ENCODE results near the gene KRT4. TPM values are rescaled to one million over a fixed set of nuclear protein-coding genes. Genes with fewer than 3 reads are reported as not detected.
"Not testable (repeated sequence)": the region's sequence is repeated elsewhere in the genome, so short reads cannot be mapped to it uniquely, and the experiment has no call there.

Gene KRT4
- total RNA-seq, 1 experiment from 2014 or later = 5.2 TPM

DNA sequence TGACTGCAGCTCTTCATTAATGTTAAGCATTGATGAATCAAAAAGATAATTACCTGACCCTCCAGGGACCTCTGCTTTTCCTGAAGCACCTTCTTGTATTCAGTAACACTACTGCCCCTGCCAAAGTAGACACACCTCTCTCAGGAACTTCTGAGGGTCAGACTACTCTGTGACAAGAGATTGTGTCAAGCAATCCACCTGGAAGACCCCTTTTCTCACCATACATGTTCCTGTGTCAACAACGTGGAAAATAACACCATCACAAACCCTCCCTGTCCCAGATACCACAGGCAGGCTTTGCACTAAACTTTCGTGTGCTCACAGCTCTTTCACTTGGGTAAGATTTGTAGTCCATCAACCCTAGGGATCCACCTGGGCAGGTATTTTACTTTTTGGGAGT is 49.9 kb downstream of the KRT4 start:
- POLR2A ChIA-PET = no interaction called here
- intact Hi-C loops (cut with micrococcal nuclease; ENCODE audit: unreplicated experiment) = no loop called here
- H3K4me1 ChIP-seq = no peaks in the 10 kb centered on the region
- Mint-ChIP-seq H3K27ac (ENCODE audit: unreplicated experiment) (no peak overlapping the region), H3K27me3 (ENCODE audit: insufficient read depth, unreplicated experiment) (no peaks in the 10 kb centered on the region), H3K9me3 (ENCODE audit: unreplicated experiment) (peaks cover 19% of the 10 kb centered on the region), H3K4me3 (ENCODE audit: unreplicated experiment) (no peak overlapping the region), H3K4me1 (ENCODE audit: low read depth, unreplicated experiment) (no peaks in the 10 kb centered on the region), H3K36me3 (ENCODE audit: insufficient read depth, unreplicated experiment) (no peaks in the 10 kb centered on the region)
- CTCF ChIA-PET = no interaction called here
- H3K36me3 ChIP-seq (ENCODE audit: control insufficient read depth, insufficient read depth, low read length) = no peaks in the 10 kb centered on the region
- no TSS peak for BruUV-seq (replicated peaks)
- peaks cover 13% of the 10 kb centered on the region; the same call in 1 of the 2 replicates for H3K9me3 ChIP-seq
- no peaks in the 10 kb centered on the region for H3K27me3 ChIP-seq (replicated peaks; ENCODE audit: control insufficient read depth, insufficient read depth, low read length)
- DNase-seq = no peak
- TF ChIP-seq, protein P1, sequence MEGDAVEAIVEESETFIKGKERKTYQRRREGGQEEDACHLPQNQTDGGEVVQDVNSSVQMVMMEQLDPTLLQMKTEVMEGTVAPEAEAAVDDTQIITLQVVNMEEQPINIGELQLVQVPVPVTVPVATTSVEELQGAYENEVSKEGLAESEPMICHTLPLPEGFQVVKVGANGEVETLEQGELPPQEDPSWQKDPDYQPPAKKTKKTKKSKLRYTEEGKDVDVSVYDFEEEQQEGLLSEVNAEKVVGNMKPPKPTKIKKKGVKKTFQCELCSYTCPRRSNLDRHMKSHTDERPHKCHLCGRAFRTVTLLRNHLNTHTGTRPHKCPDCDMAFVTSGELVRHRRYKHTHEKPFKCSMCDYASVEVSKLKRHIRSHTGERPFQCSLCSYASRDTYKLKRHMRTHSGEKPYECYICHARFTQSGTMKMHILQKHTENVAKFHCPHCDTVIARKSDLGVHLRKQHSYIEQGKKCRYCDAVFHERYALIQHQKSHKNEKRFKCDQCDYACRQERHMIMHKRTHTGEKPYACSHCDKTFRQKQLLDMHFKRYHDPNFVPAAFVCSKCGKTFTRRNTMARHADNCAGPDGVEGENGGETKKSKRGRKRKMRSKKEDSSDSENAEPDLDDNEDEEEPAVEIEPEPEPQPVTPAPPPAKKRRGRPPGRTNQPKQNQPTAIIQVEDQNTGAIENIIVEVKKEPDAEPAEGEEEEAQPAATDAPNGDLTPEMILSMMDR (IDR thresholded peaks at IDR 0.05; ENCODE audit: insufficient read depth in 1 of 2, low read depth in 1 of 2, low read length in 1 of 2, severe bottlenecking in 1 of 2, unreplicated experiment in 1 of 2) = no peak
- H3K4me3 ChIP-seq (ENCODE audit: low read depth, low read length) = no peak overlapping the region

DNA sequence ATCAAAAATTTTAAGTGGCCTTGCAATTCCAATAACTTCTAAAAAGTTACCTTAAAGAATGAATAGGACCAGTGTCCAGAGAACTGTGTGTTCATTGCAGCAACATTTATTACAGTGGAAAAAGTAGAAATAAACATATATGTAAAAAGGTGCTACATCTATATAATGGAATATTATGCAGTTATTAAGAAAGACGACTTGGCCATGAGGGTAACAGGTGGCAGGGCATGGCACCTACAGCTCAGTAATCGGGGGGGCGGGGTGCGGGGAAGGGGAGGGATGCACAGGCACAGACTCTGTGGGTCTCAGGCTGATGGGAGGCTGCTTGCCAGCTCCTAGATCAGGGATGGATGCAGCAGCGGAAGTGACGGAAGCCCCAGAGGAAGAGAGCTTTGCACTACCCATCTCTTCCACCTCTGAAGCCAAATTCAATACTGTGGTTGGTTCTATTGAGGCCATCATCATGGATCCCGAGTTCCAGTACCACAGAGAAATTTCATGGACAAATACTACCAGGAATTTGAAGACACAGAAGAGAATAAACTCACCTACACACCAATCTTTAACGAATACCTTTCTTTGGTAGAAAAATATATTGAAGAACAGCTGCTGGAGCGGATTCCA is 50.8 kb downstream of the KRT4 start:
- DNase-seq = no peak
- ChIA-PET POLR2A (no interaction called here), CTCF (no interaction called here)
- BruUV-seq (replicated peaks) = no TSS peak
- no peaks in the 10 kb centered on the region for H3K4me1 Mint-ChIP-seq (ENCODE audit: low read depth, unreplicated experiment)
- Histone ChIP-seq H3K4me3 (ENCODE audit: low read depth, low read length) (no peak overlapping the region), H3K36me3 (ENCODE audit: control insufficient read depth, insufficient read depth, low read length) (no peaks in the 10 kb centered on the region), H3K27me3 (replicated peaks; ENCODE audit: control insufficient read depth, insufficient read depth, low read length) (no peaks in the 10 kb centered on the region), H3K9me3 (peaks cover 13% of the 10 kb centered on the region; the same call in 1 of the 2 replicates), H3K4me1 (no peaks in the 10 kb centered on the region)
- intact Hi-C loops (cut with micrococcal nuclease; ENCODE audit: unreplicated experiment) = no loop called here
- H3K27ac Mint-ChIP-seq (ENCODE audit: unreplicated experiment) = no peak overlapping the region
- H3K4me3 Mint-ChIP-seq (ENCODE audit: unreplicated experiment) = no peak overlapping the region
- no peaks in the 10 kb centered on the region for H3K27me3 Mint-ChIP-seq (ENCODE audit: insufficient read depth, unreplicated experiment)
- peaks cover 19% of the 10 kb centered on the region for H3K9me3 Mint-ChIP-seq (ENCODE audit: unreplicated experiment)
- TF ChIP-seq, protein P1 (IDR thresholded peaks at IDR 0.05; ENCODE audit: insufficient read depth in 1 of 2, low read depth in 1 of 2, low read length in 1 of 2, severe bottlenecking in 1 of 2, unreplicated experiment in 1 of 2) = no peak
- no peaks in the 10 kb centered on the region for H3K36me3 Mint-ChIP-seq (ENCODE audit: insufficient read depth, unreplicated experiment)

DNA sequence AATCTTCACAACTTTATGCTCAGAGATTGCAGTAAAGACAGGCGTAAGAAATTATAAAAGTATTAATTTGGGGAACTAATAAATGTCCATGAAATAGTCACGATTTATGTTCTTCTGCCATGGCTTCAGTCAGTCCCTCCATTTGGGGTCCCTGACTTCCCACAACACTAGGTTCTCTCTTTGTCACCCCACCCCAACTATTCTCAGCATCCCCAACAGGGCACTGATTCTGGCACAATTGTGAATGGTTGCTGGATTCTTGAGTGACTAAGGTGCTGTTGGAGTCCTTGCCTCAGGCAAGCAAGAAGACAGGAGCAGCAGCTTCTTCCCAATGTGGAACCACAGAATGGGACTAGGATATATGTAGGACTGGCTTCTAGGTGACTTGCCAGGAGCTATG is 52.1 kb downstream of the KRT4 start:
- no peaks in the 10 kb centered on the region for H3K27me3 ChIP-seq (replicated peaks; ENCODE audit: control insufficient read depth, insufficient read depth, low read length)
- peaks cover 13% of the 10 kb centered on the region; the same call in 1 of the 2 replicates for H3K9me3 ChIP-seq
- DNase-seq = no peak
- Mint-ChIP-seq H3K4me3 (ENCODE audit: unreplicated experiment) (no peak overlapping the region), H3K36me3 (ENCODE audit: insufficient read depth, unreplicated experiment) (no peaks in the 10 kb centered on the region), H3K4me1 (ENCODE audit: low read depth, unreplicated experiment) (no peaks in the 10 kb centered on the region), H3K27me3 (ENCODE audit: insufficient read depth, unreplicated experiment) (no peaks in the 10 kb centered on the region), H3K27ac (ENCODE audit: unreplicated experiment) (no peak overlapping the region), H3K9me3 (ENCODE audit: unreplicated experiment) (peaks cover 19% of the 10 kb centered on the region)
- H3K4me1 ChIP-seq = no peaks in the 10 kb centered on the region
- no peaks in the 10 kb centered on the region for H3K36me3 ChIP-seq (ENCODE audit: control insufficient read depth, insufficient read depth, low read length)
- no TSS peak for BruUV-seq (replicated peaks)
- ChIA-PET CTCF (no interaction called here), POLR2A (no interaction called here)
- TF ChIP-seq, protein P1 (IDR thresholded peaks at IDR 0.05; ENCODE audit: insufficient read depth in 1 of 2, low read depth in 1 of 2, low read length in 1 of 2, severe bottlenecking in 1 of 2, unreplicated experiment in 1 of 2) = no peak
- no peak overlapping the region for H3K4me3 ChIP-seq (ENCODE audit: low read depth, low read length)
- intact Hi-C loops (cut with micrococcal nuclease; ENCODE audit: unreplicated experiment) = no loop called here

DNA sequence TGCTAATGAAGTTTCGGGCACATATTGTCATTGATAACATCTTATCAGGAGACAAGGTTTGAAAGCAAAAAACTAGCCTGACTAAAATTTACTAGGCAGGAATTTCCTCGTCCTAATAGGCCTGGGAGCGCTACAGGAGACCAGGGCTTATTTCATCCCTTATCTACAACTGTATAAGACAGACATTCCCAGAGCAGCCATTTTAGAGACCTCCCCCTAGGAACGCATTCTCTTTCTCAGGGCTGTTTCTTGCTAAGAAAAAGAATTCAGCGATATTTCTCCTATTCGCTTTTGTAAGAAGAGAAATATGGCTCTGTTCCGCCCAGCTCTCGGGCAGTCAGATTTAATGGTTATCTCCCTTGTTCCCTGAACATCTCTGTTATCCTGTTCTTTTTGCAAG is 52.7 kb downstream of the KRT4 start:
- H3K27me3 ChIP-seq (replicated peaks; ENCODE audit: control insufficient read depth, insufficient read depth, low read length); H3K4me3 Mint-ChIP-seq (ENCODE audit: unreplicated experiment); H3K4me1 ChIP-seq; H3K27ac Mint-ChIP-seq (ENCODE audit: unreplicated experiment); H3K4me3 ChIP-seq (ENCODE audit: low read depth, low read length); CTCF ChIA-PET; intact Hi-C loops (cut with micrococcal nuclease; ENCODE audit: unreplicated experiment); H3K36me3 Mint-ChIP-seq (ENCODE audit: insufficient read depth, unreplicated experiment); H3K36me3 ChIP-seq (ENCODE audit: control insufficient read depth, insufficient read depth, low read length); BruUV-seq (replicated peaks); H3K27me3 Mint-ChIP-seq (ENCODE audit: insufficient read depth, unreplicated experiment); POLR2A ChIA-PET; H3K4me1 Mint-ChIP-seq (ENCODE audit: low read depth, unreplicated experiment): not testable (repeated sequence)
- H3K9me3 ChIP-seq = peaks cover 13% of the 10 kb centered on the region; the same call in 1 of the 2 replicates
- peak in 1 of 2 experiments; percentile 15 for DNase-seq
- peaks cover 19% of the 10 kb centered on the region for H3K9me3 Mint-ChIP-seq (ENCODE audit: unreplicated experiment)
